ENCODE results near the gene RNF217.

Gene RNF217

DNA sequence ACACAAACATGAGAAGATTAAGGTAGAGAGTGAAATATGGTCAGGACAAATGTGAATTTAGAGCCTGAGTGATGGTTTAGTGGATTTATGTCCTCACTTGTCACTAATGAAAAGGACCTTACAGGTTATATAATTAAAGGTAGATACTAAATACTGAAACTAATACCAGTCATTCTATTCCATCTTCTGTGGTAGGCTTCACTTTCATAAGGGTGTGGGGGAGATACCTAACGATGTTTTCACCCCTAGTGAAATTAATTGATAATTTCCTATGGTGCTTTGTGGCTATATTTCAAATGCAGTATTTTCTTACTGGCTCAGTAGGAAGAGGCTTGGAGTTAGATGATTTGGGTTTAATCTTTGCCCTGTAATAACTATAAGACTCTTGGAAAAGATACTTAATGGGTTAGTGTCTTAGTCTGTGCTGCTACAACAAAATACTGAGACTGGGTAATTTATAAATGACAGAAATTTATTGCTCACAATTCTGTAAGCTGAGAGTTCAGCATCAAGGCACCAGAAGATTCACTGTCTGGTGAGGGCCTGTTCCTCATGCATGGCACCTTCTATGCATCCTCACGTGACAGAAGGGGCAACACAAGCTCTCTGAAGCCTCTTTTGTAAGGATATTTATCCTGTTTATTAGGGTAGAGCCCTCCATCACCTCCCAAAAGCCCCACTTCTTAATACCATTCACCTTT lies 21.3 kb downstream of the RNF217 start:
- H3K27ac ChIP-seq (replicated peaks), result no peak overlapping the region
- H3K27me3 ChIP-seq (ENCODE audit: insufficient read depth, poor library complexity, severe bottlenecking), result no peaks in the 10 kb centered on the region
- TF ChIP-seq, protein P1, sequence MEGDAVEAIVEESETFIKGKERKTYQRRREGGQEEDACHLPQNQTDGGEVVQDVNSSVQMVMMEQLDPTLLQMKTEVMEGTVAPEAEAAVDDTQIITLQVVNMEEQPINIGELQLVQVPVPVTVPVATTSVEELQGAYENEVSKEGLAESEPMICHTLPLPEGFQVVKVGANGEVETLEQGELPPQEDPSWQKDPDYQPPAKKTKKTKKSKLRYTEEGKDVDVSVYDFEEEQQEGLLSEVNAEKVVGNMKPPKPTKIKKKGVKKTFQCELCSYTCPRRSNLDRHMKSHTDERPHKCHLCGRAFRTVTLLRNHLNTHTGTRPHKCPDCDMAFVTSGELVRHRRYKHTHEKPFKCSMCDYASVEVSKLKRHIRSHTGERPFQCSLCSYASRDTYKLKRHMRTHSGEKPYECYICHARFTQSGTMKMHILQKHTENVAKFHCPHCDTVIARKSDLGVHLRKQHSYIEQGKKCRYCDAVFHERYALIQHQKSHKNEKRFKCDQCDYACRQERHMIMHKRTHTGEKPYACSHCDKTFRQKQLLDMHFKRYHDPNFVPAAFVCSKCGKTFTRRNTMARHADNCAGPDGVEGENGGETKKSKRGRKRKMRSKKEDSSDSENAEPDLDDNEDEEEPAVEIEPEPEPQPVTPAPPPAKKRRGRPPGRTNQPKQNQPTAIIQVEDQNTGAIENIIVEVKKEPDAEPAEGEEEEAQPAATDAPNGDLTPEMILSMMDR (IDR thresholded peaks at IDR 0.05; ENCODE audit: insufficient read depth, low read length), result no peak
- TF ChIP-seq, protein P2, sequence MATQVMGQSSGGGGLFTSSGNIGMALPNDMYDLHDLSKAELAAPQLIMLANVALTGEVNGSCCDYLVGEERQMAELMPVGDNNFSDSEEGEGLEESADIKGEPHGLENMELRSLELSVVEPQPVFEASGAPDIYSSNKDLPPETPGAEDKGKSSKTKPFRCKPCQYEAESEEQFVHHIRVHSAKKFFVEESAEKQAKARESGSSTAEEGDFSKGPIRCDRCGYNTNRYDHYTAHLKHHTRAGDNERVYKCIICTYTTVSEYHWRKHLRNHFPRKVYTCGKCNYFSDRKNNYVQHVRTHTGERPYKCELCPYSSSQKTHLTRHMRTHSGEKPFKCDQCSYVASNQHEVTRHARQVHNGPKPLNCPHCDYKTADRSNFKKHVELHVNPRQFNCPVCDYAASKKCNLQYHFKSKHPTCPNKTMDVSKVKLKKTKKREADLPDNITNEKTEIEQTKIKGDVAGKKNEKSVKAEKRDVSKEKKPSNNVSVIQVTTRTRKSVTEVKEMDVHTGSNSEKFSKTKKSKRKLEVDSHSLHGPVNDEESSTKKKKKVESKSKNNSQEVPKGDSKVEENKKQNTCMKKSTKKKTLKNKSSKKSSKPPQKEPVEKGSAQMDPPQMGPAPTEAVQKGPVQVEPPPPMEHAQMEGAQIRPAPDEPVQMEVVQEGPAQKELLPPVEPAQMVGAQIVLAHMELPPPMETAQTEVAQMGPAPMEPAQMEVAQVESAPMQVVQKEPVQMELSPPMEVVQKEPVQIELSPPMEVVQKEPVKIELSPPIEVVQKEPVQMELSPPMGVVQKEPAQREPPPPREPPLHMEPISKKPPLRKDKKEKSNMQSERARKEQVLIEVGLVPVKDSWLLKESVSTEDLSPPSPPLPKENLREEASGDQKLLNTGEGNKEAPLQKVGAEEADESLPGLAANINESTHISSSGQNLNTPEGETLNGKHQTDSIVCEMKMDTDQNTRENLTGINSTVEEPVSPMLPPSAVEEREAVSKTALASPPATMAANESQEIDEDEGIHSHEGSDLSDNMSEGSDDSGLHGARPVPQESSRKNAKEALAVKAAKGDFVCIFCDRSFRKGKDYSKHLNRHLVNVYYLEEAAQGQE (IDR thresholded peaks at IDR 0.05; ENCODE audit: insufficient replicate concordance, low read depth), result no peak
- TF ChIP-seq GABPA (IDR thresholded peaks at IDR 0.05; ENCODE audit: low read depth) (no peak), POLR2AphosphoS5 (IDR thresholded peaks at IDR 0.05; ENCODE audit: low read depth) (no peak), SPI1 (IDR thresholded peaks at IDR 0.05; ENCODE audit: borderline replicate concordance, low read depth) (no peak)
- DNase-seq (ENCODE audit: low read depth in 1 of 2, low spot score in 1 of 2), result no peak
- H3K4me3 ChIP-seq (replicated peaks; ENCODE audit: insufficient read depth, low read length), result no peak overlapping the region

DNA sequence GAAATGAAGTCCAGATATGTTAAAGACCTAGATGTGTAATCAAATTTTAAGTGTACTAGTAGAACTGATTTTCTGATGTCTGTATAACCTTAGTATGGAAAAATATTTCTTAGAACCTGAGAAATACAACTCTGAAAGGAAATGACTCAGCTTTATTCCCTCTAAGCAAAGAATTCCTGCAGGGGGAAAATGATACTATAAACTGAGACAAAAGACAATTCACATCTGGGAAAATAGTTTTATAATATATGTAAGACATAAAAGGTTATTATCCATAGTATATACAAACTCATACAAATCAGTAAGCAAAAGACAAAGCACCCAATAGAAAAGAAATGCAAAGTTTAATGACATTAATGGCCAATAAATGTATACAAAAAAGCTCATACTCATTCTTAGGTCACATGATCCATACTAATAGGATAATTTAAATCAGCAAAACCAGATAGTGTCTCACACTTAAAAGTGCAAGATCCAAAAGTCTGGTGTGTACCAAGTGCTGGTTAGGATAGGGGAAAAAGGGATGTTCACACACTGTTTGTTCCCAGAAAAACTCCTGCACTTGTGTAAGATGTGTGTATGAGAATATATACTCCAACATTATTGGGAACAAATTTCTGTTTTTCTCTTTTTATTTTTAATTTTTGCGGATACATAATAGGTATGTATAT lies 22.6 kb downstream of the RNF217 start:
- H3K27ac ChIP-seq (replicated peaks), result no peak overlapping the region
- DNase-seq (ENCODE audit: low read depth in 1 of 2, low spot score in 1 of 2), result no peak
- TF ChIP-seq, protein P2 (IDR thresholded peaks at IDR 0.05; ENCODE audit: insufficient replicate concordance, low read depth), result no peak
- TF ChIP-seq POLR2AphosphoS5 (IDR thresholded peaks at IDR 0.05; ENCODE audit: low read depth) (no peak), GABPA (IDR thresholded peaks at IDR 0.05; ENCODE audit: low read depth) (no peak), SPI1 (IDR thresholded peaks at IDR 0.05; ENCODE audit: borderline replicate concordance, low read depth) (no peak)
- TF ChIP-seq, protein P1 (IDR thresholded peaks at IDR 0.05; ENCODE audit: insufficient read depth, low read length), result no peak
- no peak overlapping the region for H3K4me3 ChIP-seq (replicated peaks; ENCODE audit: insufficient read depth, low read length)
- no peaks in the 10 kb centered on the region for H3K27me3 ChIP-seq (ENCODE audit: insufficient read depth, poor library complexity, severe bottlenecking)

DNA sequence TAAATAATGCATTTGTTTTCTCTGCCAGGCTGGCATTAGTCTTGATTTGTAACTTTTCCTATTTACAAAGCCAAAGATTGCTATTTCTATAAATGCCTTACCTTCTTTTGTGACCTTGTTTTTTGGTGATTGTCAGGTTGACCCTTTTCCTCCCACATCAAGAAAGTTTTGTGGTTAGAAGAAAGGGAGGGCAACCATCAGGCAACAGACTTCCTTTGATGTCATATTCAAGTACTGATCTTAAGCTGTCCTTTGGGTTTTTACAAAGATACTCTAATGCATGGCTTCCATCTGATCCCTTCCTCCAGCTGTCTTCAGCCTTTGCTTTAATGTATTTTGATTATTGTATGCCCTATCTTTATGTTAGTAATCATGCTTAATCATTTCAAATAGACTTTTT lies 23.9 kb downstream of the RNF217 start:
- no peak overlapping the region for H3K27ac ChIP-seq (replicated peaks)
- no peak for DNase-seq (ENCODE audit: low read depth in 1 of 2, low spot score in 1 of 2)
- no peaks in the 10 kb centered on the region for H3K27me3 ChIP-seq (ENCODE audit: insufficient read depth, poor library complexity, severe bottlenecking)
- no peak overlapping the region for H3K4me3 ChIP-seq (replicated peaks; ENCODE audit: insufficient read depth, low read length)
- TF ChIP-seq GABPA (IDR thresholded peaks at IDR 0.05; ENCODE audit: low read depth) (no peak), POLR2AphosphoS5 (IDR thresholded peaks at IDR 0.05; ENCODE audit: low read depth) (no peak), SPI1 (IDR thresholded peaks at IDR 0.05; ENCODE audit: borderline replicate concordance, low read depth) (no peak)
- TF ChIP-seq, protein P2 (IDR thresholded peaks at IDR 0.05; ENCODE audit: insufficient replicate concordance, low read depth), result no peak
- TF ChIP-seq, protein P1 (IDR thresholded peaks at IDR 0.05; ENCODE audit: insufficient read depth, low read length), result no peak
